Endometrial microvascular endothelial cells (primary cell): ENCODE results near the gene BRIX1. TPM values are rescaled to one million over a fixed set of nuclear protein-coding genes. Genes with fewer than 3 reads are reported as not detected.
"Not testable (repeated sequence)": the region's sequence is repeated elsewhere in the genome, so short reads cannot be mapped to it uniquely, and the experiment has no call there.

Experiments
- in situ Hi-C: cut with HindIII; loops from 2 replicates; pipeline ENCODE4 v1.10.0; 2017; ENCODE audit warnings: low sequenced_read_pairs, low pct_unique_long_range_greater_than_20kb; ENCODE audit errors: inconsistent ontology term
- total RNA-seq: library from RNA; depleted of rRNA; stranded (reverse); fragments of >200 nt; gene quantifications from one replicate; pipeline ENCODE4 v1.2.3, GENCODE V29; 2015; ENCODE audit errors: inconsistent ontology term

Gene BRIX1
- total RNA-seq, 1 donor from 2014 or later: 32.8 TPM

- in situ Hi-C loops: no loop called here
Measured at GRCh38 chr5:34903260-34903659, 12.3 kb upstream of the BRIX1 start.

- in situ Hi-C loops: no loop called here
Measured at GRCh38 chr5:34905564-34905963, 9.9 kb upstream of the BRIX1 start.

DNA sequence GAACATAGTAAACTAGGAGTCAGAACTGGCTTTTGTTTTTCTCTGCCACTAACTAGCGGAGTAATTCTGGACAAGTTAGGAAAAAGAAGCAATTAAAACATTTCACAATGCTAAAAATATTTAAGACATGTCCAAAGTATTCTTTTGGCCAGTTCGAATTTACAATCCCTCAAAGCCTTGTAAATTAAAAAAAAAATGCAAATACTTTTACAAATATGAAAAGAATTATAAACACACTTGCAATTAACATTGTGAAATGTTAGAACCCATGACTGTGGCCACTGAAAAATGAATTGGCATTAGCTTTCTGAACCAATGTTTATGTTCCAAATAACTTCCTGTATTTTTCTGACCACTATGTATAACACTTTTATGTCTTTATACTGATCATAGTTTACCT lies 2.4 kb upstream of the BRIX1 start:
- in situ Hi-C loops: no loop called here

DNA sequence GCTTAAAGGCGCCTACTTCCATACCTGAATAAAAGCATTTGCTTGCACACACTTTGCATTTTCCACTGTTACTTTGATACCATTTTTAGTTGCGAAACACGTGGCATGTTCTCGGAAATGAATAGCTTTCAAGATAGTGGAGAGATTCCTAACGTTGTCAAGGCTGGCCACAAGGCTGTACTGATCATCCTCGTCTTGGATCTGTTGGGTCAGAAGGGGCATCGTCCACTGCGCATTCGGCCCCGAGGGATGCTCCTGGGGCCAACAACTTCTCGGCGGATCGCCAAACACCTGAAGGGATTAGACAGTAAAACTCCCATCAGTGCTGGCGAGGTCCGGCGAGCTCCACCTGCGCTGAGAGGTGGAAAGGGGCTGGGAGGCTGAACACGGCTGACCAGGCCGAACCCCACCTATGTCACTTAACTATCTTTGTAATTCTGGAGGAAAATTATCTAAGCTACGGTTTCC lies 806 bp upstream of the BRIX1 start:
- in situ Hi-C loops: no loop called here

DNA sequence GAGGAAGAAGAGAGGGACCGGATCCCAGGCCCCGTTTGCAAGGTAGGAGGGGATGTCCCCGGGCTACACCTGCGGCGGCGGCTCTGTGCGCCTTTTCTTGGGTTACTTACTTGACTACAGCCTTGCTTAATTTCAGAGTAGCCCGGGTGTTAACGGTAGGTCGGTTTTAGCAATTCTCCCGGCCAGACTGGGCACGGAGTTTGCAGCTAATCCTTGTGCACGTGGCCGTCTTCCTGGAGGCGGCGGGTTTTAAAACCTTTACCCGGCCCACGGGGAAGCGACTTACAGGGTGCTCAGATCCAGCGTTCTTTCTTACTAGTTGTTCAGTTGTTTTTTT lies 313 bp downstream of the BRIX1 start:
- in situ Hi-C loops: no loop called here

DNA sequence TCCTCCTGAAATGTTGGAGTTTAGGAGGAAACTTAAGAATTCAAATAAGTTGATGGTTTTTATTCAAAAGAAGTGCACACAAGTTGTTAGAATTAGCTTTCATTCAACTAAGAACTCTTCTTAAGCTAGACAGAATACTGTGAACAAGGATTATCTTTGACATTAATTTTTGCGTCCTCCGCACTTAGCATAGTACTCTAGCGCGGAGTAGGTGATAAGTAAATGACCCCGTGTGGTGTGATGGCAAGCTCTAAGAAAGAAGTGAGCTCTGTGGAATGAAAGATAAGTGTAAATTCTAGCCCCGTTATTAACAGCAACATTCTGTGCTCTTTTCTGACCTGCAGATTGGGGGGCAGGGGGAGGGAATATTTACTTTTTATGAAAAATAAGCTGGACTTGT lies 1.0 kb downstream of the BRIX1 start:
- in situ Hi-C loops: no loop called here

DNA sequence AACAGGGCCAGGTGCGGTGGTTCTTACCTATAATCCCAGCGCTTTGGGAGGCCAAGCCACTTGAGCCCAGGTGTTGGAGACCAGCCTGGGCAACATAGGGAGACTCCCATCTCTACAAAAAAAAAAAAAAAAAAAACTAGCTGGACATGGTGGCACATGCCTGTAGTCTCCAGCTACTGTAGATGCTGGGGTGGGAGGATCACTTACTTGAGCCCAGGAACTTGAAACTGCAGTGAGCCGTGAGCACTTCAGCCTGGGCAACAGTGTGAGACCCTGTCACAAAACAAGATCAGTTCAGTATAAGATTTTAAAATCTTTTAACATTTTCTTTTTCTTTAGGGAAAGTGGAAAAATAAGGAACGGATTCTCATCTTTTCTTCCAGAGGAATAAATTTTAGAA lies 2.5 kb downstream of the BRIX1 start:
- in situ Hi-C loops: no loop called here

DNA sequence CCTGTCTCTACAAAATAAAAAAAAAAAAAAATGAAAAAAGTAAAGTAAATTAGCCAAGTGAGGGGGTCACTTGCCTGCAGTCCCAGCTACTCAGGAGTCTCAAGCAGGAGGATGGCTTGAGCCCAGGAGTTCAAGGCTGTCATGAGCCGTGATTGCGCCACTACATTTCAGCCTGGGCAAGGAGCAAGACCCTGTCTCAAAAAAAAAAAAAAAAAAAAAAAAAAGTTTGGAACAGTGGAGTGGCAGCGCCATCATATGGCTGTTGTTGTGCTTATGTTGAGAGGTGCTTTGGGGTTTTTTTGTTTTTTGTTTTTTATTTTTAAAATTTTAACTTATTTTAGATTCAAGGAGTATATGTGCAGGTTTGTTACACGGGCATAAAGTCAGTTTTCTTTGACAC lies 3.6 kb downstream of the BRIX1 start:
- in situ Hi-C loops: no loop called here

DNA sequence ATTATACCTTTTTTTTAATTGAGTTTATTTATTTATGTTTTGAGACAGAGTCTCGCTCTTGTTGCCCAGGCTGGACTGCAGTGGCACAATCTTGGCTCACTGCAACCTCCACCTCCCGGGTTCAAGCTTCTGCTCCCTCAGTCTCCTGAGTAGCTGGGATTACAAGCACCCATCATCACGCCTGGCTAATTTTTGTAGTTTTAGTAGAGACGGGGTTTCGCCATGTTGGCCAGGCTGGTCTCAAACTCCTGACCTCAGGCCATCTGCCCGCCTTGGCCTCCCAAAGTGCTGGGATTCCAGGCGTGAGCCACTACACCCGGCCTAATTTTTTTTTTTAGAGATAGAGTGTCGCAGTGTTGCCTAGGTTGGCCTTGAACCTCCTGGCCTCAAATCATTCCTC lies 7.7 kb downstream of the BRIX1 start:
- in situ Hi-C loops: not testable (repeated sequence)

GRCh38 chr5:34923694-34924461 lies 8.4 kb downstream of the BRIX1 start:
- in situ Hi-C loops: no loop called here

DNA sequence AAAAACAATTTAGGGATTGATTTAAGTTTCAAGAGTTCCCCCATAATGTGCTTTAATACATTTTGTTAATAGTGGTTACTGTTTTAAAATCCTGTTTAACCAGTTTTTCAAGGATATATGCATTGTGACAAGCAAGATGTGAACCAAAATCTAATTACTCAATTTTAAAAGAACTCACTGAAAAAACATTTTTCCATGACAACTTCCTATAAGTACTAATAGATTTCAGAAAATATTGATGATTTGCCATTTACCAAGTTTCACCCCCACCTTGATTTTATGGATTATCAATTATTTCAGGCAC lies 8.9 kb downstream of the BRIX1 start:
- in situ Hi-C loops: no loop called here

DNA sequence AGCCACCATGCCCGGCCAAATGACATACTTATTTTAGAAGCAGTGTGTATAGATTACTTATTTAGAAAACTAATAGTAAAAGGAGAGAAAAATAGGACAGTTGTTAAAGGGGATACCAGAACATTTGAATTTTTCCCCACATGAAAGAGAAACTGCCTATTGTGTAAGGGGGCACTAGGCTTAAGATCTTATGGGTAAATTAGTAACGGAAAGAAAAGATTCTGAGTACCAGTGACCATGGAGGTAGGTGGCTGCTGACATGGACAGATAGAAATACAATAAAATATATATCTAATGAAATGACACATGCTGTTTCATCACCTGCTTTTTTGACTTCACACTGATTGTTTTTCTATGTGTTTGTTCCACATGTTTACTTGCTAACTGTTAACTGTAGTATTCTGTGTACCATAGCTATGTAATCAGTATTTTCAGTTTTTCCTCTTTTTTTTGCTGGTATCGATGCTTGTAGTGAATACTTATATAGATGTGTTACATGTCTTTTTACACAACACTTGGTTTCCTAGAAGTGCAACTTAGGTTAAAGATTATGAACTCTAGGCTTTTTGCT lies 10.9 kb downstream of the BRIX1 start:
- in situ Hi-C loops: no loop called here

DNA sequence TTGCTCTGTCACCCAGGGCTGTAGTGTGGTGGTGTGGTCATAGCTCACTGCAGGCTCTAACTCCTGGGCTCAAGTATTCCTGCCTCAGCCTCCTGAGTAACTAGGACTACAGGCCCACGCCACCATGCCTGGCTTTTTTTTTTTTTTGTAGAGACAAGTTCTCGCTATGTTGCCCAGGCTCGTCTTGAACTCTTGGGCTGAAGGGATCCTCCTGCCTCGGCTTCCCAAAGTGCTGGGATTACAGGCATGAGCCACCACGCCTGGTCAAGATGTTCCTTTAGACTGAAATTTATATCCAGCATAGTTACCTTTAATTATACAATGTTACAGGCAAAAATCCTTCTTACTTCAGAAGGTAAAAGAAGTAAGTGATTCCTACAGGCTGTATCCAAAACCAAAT lies 12.3 kb downstream of the BRIX1 start:
- in situ Hi-C loops: no loop called here

GRCh38 chr5:34928267-34928666 lies 12.8 kb downstream of the BRIX1 start:
- in situ Hi-C loops: no loop called here

- in situ Hi-C loops: no loop called here
Measured at GRCh38 chr5:34929134-34929719, 13.7 kb downstream of the BRIX1 start, which contains the start of gene DNAJC21. TSS of gene DNAJC21 (plus strand) at chr5:34929559. CDS start at chr5:34929820, 261 bp downstream.

GRCh38 chr5:34929720-34930461 lies 14.4 kb downstream of the BRIX1 start:
- in situ Hi-C loops: no loop called here

GRCh38 chr5:34930462-34930844 lies 14.9 kb downstream of the BRIX1 start:
- in situ Hi-C loops: no loop called here

DNA sequence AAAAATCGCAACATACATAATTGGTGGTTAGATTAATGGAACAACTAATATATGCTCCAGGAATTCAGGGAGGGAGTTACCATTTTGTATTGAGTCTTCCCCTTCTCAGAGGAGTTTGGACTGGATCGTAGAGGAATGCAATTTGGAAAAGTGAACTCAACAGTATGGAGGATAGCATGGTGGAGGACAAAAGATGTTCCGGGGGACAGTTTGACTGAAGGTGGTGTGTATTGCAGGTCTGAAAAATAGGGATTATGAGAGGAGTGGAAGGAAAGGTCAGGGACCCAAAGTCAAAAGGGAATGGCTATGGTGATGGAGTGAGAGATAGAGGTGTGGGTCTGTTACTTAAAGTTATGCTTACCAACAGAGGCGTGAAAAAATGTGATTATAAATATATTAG lies 15.4 kb downstream of the BRIX1 start:
- in situ Hi-C loops: no loop called here

DNA sequence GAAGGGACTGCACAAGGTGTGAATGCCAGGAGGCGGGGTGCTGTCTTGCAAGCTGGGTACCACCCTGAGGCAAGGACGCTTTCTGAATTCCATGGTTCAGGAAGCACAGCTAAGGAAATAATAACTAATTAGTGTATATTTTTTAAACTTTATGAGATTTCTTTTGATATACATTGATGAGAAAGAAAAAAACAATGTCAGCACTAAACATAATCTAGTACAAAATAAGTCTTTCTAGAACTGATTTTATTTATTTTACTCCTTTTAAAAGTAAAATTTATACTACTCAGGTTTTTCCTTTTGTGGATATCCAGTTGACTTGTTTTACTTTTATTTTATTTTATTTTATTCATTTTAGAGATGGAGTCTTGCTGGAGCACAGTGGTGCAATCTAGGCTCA lies 17.4 kb downstream of the BRIX1 start:
- in situ Hi-C loops: no loop called here

- in situ Hi-C loops: no loop called here
Measured at GRCh38 chr5:34941936-34942335, 26.4 kb downstream of the BRIX1 start.
